Natural killer cell (primary cell): Measurements from ENCODE around the gene NRG3. TPM values are rescaled to one million over a fixed set of nuclear protein-coding genes. Genes with fewer than 3 reads are reported as not detected.

Experiments
- ATAC-seq, 3 donors: fragments of 150-1000 bp in 2 of 3; fragments of 200-7000 bp in 1 of 3; cut with Tn5 transposase; 1 replicate in 1 of 3; 2 replicates in 2 of 3; pipeline ENCODE4 v1.10.0; 2021; ENCODE audit warnings: mild to moderate bottlenecking in 2 of 3, moderate library complexity in 2 of 3
- DNase-seq, 2 donors: peaks; one replicate each; pipeline versions ENCODE4 v3.0.0 to v3.0.0-alpha.2; 2013 to 2021; ENCODE audit warnings: mixed read lengths in 1 of 2
- H3K27ac ChIP-seq: one replicate; pipeline ENCODE4 v1.5.1; 2013; ENCODE audit warnings: mild to moderate bottlenecking, low read length
- H3K27me3 ChIP-seq: one replicate; pipeline ENCODE4 v1.6.1; 2013; ENCODE audit warnings: low read length; ENCODE audit not compliant: control insufficient read depth, insufficient read depth
- H3K36me3 ChIP-seq: one replicate; pipeline ENCODE4 v1.6.1; 2013; ENCODE audit warnings: low read length; ENCODE audit not compliant: control insufficient read depth, insufficient read depth
- H3K4me1 ChIP-seq: one replicate; pipeline ENCODE4 v1.6.1; 2013; ENCODE audit warnings: low read length; ENCODE audit not compliant: control insufficient read depth, insufficient read depth
- H3K4me3 ChIP-seq: one replicate; pipeline ENCODE4 v1.5.1; 2013; ENCODE audit warnings: low read length
- H3K9me3 ChIP-seq: one replicate; pipeline ENCODE4 v1.6.1; 2013; ENCODE audit warnings: low read length; ENCODE audit not compliant: control insufficient read depth, insufficient read depth
- H3K27ac Mint-ChIP-seq, 2 donors: one replicate each; pipeline ENCODE4 v1.8.0; 2022; ENCODE audit warnings: mild to moderate bottlenecking in 2 of 2, mixed read lengths in 2 of 2, moderate library complexity in 1 of 2
- H3K27me3 Mint-ChIP-seq, 2 donors: one replicate each; pipeline ENCODE4 v1.8.0; 2022; ENCODE audit warnings: low read depth in 2 of 2, mixed read lengths in 2 of 2
- H3K36me3 Mint-ChIP-seq: one replicate; pipeline ENCODE4 v1.8.0; 2022; ENCODE audit warnings: mixed read lengths
- H3K4me1 Mint-ChIP-seq, 2 donors: one replicate each; pipeline ENCODE4 v1.8.0; 2022; ENCODE audit warnings: mixed read lengths in 2 of 2
- H3K4me3 Mint-ChIP-seq: one replicate; pipeline ENCODE4 v1.8.0; 2022; ENCODE audit warnings: mild to moderate bottlenecking, moderate library complexity, mixed read lengths
- H3K9me3 Mint-ChIP-seq, 2 donors: one replicate each; pipeline ENCODE4 v1.8.0; 2022; ENCODE audit warnings: mixed read lengths in 2 of 2
- CTCF ChIP-seq: fragments of 200-600 bp; IDR thresholded peaks from one replicate; pipeline ENCODE4 v1.8.0; 2022; ENCODE audit warnings: antibody characterized with exemption
- WGBS: methylation state at CpG from one replicate; pipeline ENCODE4 v1.1.7; 2013; ENCODE audit warnings: missing lambda C conversion rate; ENCODE audit not compliant: insufficient coverage; 5-methylcytosine and 5-hydroxymethylcytosine counted together
- intact Hi-C: fragments of 100-400 bp; cut with micrococcal nuclease; formaldehyde crosslinking; loops from one replicate; pipeline ENCODE4 v1.14.2; 2022
- total RNA-seq, 4 donors: library from RNA; stranded (reverse); fragments of 120-200 nt in 1 of 4; gene quantifications; one replicate each; pipeline versions ENCODE4 v1.2.3 to v1.2.4, GENCODE V29; 2013 to 2022

The NRG3 gene
- total RNA-seq, 3 donors from 2014 or later (not counting 1 experiment from before 2014, with no cell fraction given): not detected

GRCh38 chr10:82284180-82284579 is 409.2 kb downstream of the NRG3 start:
- H3K4me1 Mint-ChIP-seq: no peaks in the 10 kb centered on the region
- H3K9me3 Mint-ChIP-seq: peaks cover 9 to 25% of the 10 kb centered on the region in 2 donors
- Histone ChIP-seq H3K27ac (no peak overlapping the region), H3K4me1 (no peaks in the 10 kb centered on the region), H3K4me3 (no peak overlapping the region), H3K36me3 (no peaks in the 10 kb centered on the region), H3K9me3 (no peaks in the 10 kb centered on the region), H3K27me3 (no peaks in the 10 kb centered on the region)
- intact Hi-C loops: no loop called here
- no peak for DNase-seq
- TF ChIP-seq CTCF: no peak
- no peaks in the 10 kb centered on the region for H3K27me3 Mint-ChIP-seq
- no peaks in the 10 kb centered on the region for H3K36me3 Mint-ChIP-seq
- whole genome bisulfite sequencing: no CpG with 5 or more reads among the region's 2 CpGs
- ATAC-seq: no peak
- no peak overlapping the region for H3K4me3 Mint-ChIP-seq
- no peak overlapping the region for H3K27ac Mint-ChIP-seq

GRCh38 chr10:82288461-82288881 is 413.5 kb downstream of the NRG3 start:
- Mint-ChIP-seq H3K27ac (no peak overlapping the region), H3K4me3 (no peak overlapping the region), H3K9me3 (peaks cover 6 to 21% of the 10 kb centered on the region in 2 donors), H3K27me3 (no peaks in the 10 kb centered on the region), H3K36me3 (no peaks in the 10 kb centered on the region), H3K4me1 (no peaks in the 10 kb centered on the region)
- peaks cover 2% of the 10 kb centered on the region for H3K9me3 ChIP-seq
- no peaks in the 10 kb centered on the region for H3K27me3 ChIP-seq
- DNase-seq (no peak), ATAC-seq (no peak)
- intact Hi-C loops: no loop called here
- WGBS: 90% methylated on average over 5 of the region's 6 CpGs
- TF ChIP-seq CTCF: no peak
- no peak overlapping the region for H3K4me3 ChIP-seq
- H3K4me1 ChIP-seq: no peaks in the 10 kb centered on the region
- H3K36me3 ChIP-seq: no peaks in the 10 kb centered on the region
- H3K27ac ChIP-seq: no peak overlapping the region

GRCh38 chr10:82289945-82290344 is 415.0 kb downstream of the NRG3 start:
- no peak overlapping the region for H3K4me3 ChIP-seq
- no peak for TF ChIP-seq CTCF
- Mint-ChIP-seq H3K4me3 (no peak overlapping the region), H3K27ac (no peak overlapping the region), H3K27me3 (no peaks in the 10 kb centered on the region), H3K36me3 (no peaks in the 10 kb centered on the region), H3K9me3 (peaks cover 9 to 17% of the 10 kb centered on the region in 2 donors), H3K4me1 (no peaks in the 10 kb centered on the region)
- no peaks in the 10 kb centered on the region for H3K36me3 ChIP-seq
- H3K27me3 ChIP-seq: no peaks in the 10 kb centered on the region
- ATAC-seq: no peak
- DNase-seq: no peak
- WGBS: 78% methylated on average over 1 of the region's 3 CpGs
- H3K27ac ChIP-seq: no peak overlapping the region
- peaks cover 2% of the 10 kb centered on the region for H3K9me3 ChIP-seq
- intact Hi-C loops: no loop called here
- H3K4me1 ChIP-seq: no peaks in the 10 kb centered on the region

GRCh38 chr10:82294874-82295378 is 419.9 kb downstream of the NRG3 start:
- no peaks in the 10 kb centered on the region for H3K27me3 ChIP-seq
- H3K4me1 Mint-ChIP-seq: no peaks in the 10 kb centered on the region
- H3K27me3 Mint-ChIP-seq: no peaks in the 10 kb centered on the region
- DNase-seq (no peak), ATAC-seq (no peak)
- no peaks in the 10 kb centered on the region for H3K36me3 Mint-ChIP-seq
- no peaks in the 10 kb centered on the region for H3K4me1 ChIP-seq
- 90% methylated on average over 2 of the region's 3 CpGs for WGBS
- H3K27ac ChIP-seq: no peak overlapping the region
- no peak overlapping the region for H3K4me3 Mint-ChIP-seq
- H3K36me3 ChIP-seq: no peaks in the 10 kb centered on the region
- H3K9me3 ChIP-seq: peaks cover 1% of the 10 kb centered on the region
- peaks cover 11 to 19% of the 10 kb centered on the region in 2 donors for H3K9me3 Mint-ChIP-seq
- no peak overlapping the region for H3K27ac Mint-ChIP-seq
- intact Hi-C loops: no loop called here
- no peak for TF ChIP-seq CTCF
- no peak overlapping the region for H3K4me3 ChIP-seq
